H1 (cell line): ENCODE data around the gene PLEKHO1. TPM values are rescaled to one million over a fixed set of nuclear protein-coding genes. Genes with fewer than 3 reads are reported as not detected.

ENCODE experiments used
- BCL11A ChIP-seq, 2 experiments: IDR thresholded peaks; one replicate each; pipeline ENCODE4 v1.6.1; 2011; ENCODE audit warnings: low read depth in 2 of 2, low read length in 2 of 2, mild to moderate bottlenecking in 2 of 2
- BRCA1 ChIP-seq: IDR thresholded peaks from 2 replicates; pipeline ENCODE4 v1.6.1; 2012; ENCODE audit warnings: low read depth, low read length, improper control_type of control experiment
- CHD1 ChIP-seq: IDR thresholded peaks from 2 replicates; pipeline ENCODE4 v1.6.1; 2012; ENCODE audit warnings: low read depth, low read length, improper control_type of control experiment
- EP300 ChIP-seq, 2 experiments: IDR thresholded peaks; 1 replicate in 1 of 2; 2 replicates in 1 of 2; pipeline ENCODE4 v1.6.1; 2011 to 2012; ENCODE audit warnings: low read depth in 2 of 2, low read length in 2 of 2, mild to moderate bottlenecking in 2 of 2, borderline replicate concordance in 1 of 2, inconsistent platforms in 1 of 2, moderate library complexity in 1 of 2
- FOSL1 ChIP-seq: IDR thresholded peaks from 2 replicates; pipeline ENCODE4 v1.6.1; 2011; ENCODE audit warnings: mild to moderate bottlenecking, low read depth, low read length, moderate library complexity; ENCODE audit not compliant: insufficient read depth
- GABPA ChIP-seq: IDR thresholded peaks from 2 replicates; pipeline ENCODE4 v1.6.1; 2011; ENCODE audit warnings: mild to moderate bottlenecking, low read length, moderate library complexity, borderline replicate concordance; ENCODE audit not compliant: insufficient read depth
- JUN ChIP-seq: IDR thresholded peaks from 2 replicates; pipeline ENCODE4 v1.6.1; 2011; ENCODE audit warnings: low read depth, mild to moderate bottlenecking, improper control_type of control experiment, low read length
- KDM4A ChIP-seq: IDR thresholded peaks from one replicate; pipeline ENCODE4 v1.7.1; 2012; ENCODE audit warnings: low read depth, mild to moderate bottlenecking, moderate library complexity, low read length, inconsistent platforms; ENCODE audit not compliant: severe bottlenecking
- PHF8 ChIP-seq: fragments of 200-600 bp; sonication (generic); conservative IDR thresholded peaks from 2 replicates; pipeline ENCODE4 v1.7.1; 2012; ENCODE audit warnings: low read depth, mild to moderate bottlenecking, inconsistent platforms, low read length, moderate library complexity
- POLR2AphosphoS5 ChIP-seq: IDR thresholded peaks from 2 replicates; pipeline ENCODE4 v1.6.1; 2011; ENCODE audit warnings: low read depth, low read length
- RFX5 ChIP-seq: IDR thresholded peaks from 2 replicates; pipeline ENCODE4 v1.6.1; 2011; ENCODE audit warnings: low read depth, low read length, improper control_type of control experiment, borderline replicate concordance
- RXRA ChIP-seq: IDR thresholded peaks from 2 replicates; pipeline ENCODE4 v1.6.1; 2011; ENCODE audit warnings: low read depth, mild to moderate bottlenecking, low read length, moderate library complexity; ENCODE audit not compliant: insufficient read depth
- SIX5 ChIP-seq: IDR thresholded peaks from 2 replicates; pipeline ENCODE4 v1.6.1; 2011; ENCODE audit warnings: mild to moderate bottlenecking, low read depth, low read length
- TAF7 ChIP-seq: optimal IDR thresholded peaks from 2 replicates; pipeline ENCODE3; 2011; ENCODE audit warnings: low read depth, mild to moderate bottlenecking, inconsistent platforms, low read length, moderate library complexity, borderline replicate concordance
- TBP ChIP-seq: IDR thresholded peaks from 2 replicates; pipeline ENCODE4 v1.6.1; 2011; ENCODE audit warnings: low read depth, low read length, improper control_type of control experiment
- TCF12 ChIP-seq: IDR thresholded peaks from 2 replicates; pipeline ENCODE4 v1.6.1; 2011; ENCODE audit warnings: low read depth, mild to moderate bottlenecking, low read length
- USF2 ChIP-seq: IDR thresholded peaks from 2 replicates; pipeline ENCODE4 v1.6.1; 2011; ENCODE audit warnings: low read length, improper control_type of control experiment
- YY1 ChIP-seq: IDR thresholded peaks from 2 replicates; pipeline ENCODE4 v1.6.1; 2011; ENCODE audit warnings: low read depth, mild to moderate bottlenecking, low read length
- polyA plus RNA-seq, 7 experiments: library from polyadenylated mRNA; depleted of rRNA in 3 of 7; stranded (reverse) in 5 of 7; unstranded in 2 of 7; fragments of >200 nt in 5 of 7; fragments of 200-250 nt in 2 of 7; gene quantifications; 1 replicate in 5 of 7; 2 replicates in 1 of 7; 4 replicates in 1 of 7; pipeline versions ENCODE4 v1.2.1 to v1.2.3, GENCODE V29; 2011 to 2013; ENCODE audit warnings: missing spikeins in 2 of 7, mixed read lengths in 2 of 7
- total RNA-seq: library from RNA; stranded (reverse); fragmentation: NEBNext Ultra II Directional; extraction: Animal tissue kit (Norgen Biotek cat#: 25700); gene quantifications from 2 replicates; pipeline ENCODE4 v1.2.1, GENCODE V29; 2021

PLEKHO1 gene
- total and polyA plus RNA-seq, 2 of the 8 experiments (the other 6 are each of a cell fraction or from before 2014, with no cell fraction given), result 23.2 to 37.0 TPM

GRCh38 chr1:150162862-150163706, 13.4 kb downstream of the PLEKHO1 start (continued):
- TF ChIP-seq PHF8 (peak; percentile 50; the same call in 1 of the 2 replicates), CHD1 (no peak), USF2 (no peak), TAF7 (peak; percentile 82), YY1 (peak; percentile 5; the same call in 1 of the 2 replicates), TBP (peak; percentile 79), JUN (no peak), FOSL1 (no peak), RFX5 (no peak), RXRA (no peak), SIX5 (no peak), BCL11A (IDR thresholded peaks at IDR 0.05; ENCODE audit: low read depth in 2 of 2, low read length in 2 of 2) (no peak), EP300 (IDR thresholded peaks at IDR 0.05; ENCODE audit: borderline replicate concordance in 1 of 2, low read depth in 2 of 2, low read length in 2 of 2) (peak in 1 of 2 experiments; percentile 80; a peak in 1 of 3 replicates), POLR2AphosphoS5 (peak; percentile 91), GABPA (no peak), TCF12 (no peak), BRCA1 (no peak), KDM4A (no peak)
- TF ChIP-seq, all 59 proteins: peak for 19
